AG20443 (cell line): ENCODE results near the gene MRPS21.
A peak's percentile ranks its signal among the peaks of the same experiment; 100 is the strongest.

ENCODE experiments used
- DNase-seq: peaks from one replicate; pipeline ENCODE4 v3.0.0; 2012; ENCODE audit warnings: low spot score, mixed read lengths

The MRPS21 gene

GRCh38 chr1:150293433-150294253 is at the start of gene MRPS21:
Gene MRPS21 (plus strand): TSS chr1:150293861. CDS start chr1:150294367, 506 bp downstream.
- peak; percentile 94 for DNase-seq

DNA sequence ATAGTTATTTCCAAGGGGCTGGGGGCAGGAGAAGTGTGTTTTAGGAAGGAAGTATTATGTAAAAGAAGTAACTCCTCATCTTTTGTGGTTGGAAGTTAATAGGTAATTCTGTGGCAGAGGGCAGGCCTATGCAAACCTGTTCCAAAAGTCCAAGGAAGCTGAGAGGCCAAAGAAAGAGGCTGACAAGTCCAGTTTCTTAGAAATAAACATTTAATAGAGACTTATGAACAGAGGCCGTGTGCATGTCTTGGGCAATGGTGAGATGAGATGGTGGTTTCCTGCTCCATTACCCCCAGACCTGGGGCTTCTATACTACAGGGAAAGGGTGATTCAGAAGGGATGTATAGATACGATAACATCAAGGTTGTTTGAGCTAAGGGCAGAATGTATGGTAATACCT is 43.7 kb upstream of the MRPS21 start:
- no peak for DNase-seq

GRCh38 chr1:150256198-150256553 is 37.5 kb upstream of the MRPS21 start:
- DNase-seq: no peak

- peak; percentile 39 for DNase-seq
Measured at GRCh38 chr1:150256554-150257341, 36.9 kb upstream of the MRPS21 start.

- DNase-seq: no peak
Measured at GRCh38 chr1:150257624-150258585, 35.8 kb upstream of the MRPS21 start, which contains the start of gene CA14. Gene CA14 (plus strand): TSS chr1:150257774. CDS start chr1:150258129, 355 bp downstream.

DNA sequence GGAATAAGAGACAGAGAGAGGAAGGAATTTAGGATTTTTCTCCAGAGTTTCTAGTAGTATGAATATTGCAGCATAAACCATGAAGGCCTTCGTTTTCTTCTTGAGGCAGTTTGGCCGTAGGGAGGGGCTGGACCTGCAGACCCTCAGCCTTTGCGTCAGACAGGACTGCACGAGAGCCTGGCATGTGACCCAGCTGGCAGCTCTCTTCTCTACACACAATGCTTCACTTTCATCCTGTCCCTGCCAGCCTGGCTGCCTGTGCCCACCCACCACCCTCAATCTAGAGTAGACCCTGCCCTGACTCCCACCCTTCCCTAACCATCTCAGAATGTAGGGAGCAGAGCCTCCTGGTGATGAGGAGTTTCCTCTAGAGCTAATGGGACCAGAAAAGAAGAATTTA is 34.4 kb upstream of the MRPS21 start:
- no peak for DNase-seq

DNA sequence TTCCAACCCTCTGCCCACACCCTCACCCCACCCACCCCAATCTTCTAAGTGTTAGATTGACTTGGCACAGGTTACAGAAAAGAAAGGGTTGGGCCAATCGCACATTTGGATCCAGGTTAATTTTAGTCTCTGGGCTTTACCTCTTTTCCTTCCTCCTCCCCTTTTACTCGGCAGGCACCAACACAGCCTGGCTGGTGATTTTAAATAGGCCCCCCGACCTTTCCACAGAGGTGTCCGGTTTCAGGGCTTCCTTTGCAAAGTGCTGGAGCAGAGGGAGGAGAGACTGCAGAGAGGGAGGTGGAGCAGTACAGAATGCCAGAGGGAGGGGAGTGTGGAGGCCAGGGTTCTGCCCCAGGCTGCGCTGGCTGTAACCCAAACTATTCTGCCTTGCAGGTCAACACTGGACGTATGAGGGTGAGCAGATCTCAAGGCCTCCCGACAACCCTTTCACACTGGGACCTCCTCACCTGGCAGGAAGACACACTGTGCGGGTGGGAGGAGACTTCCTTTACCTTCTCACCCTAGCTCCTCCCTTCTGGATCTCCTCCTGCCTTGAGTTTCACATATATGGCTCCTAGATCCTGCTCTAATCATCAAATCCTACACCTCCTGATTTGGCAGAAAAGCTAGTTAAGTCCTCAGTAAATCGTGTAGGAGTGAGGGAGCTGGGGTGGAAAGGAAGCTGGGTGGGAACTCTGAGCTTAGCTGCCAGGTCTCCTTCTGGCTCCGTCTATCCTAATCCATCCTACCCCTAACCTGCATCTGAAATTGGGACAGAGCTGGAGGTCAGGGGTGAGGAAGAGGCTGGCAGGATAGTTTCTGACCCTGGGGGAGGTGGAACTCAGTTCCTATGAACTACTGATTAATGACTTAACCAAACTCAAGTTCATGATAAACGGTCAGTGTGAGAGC is 33.6 kb upstream of the MRPS21 start:
- DNase-seq: no peak

- DNase-seq: no peak
Measured at GRCh38 chr1:150261367-150261766, 32.3 kb upstream of the MRPS21 start.

DNA sequence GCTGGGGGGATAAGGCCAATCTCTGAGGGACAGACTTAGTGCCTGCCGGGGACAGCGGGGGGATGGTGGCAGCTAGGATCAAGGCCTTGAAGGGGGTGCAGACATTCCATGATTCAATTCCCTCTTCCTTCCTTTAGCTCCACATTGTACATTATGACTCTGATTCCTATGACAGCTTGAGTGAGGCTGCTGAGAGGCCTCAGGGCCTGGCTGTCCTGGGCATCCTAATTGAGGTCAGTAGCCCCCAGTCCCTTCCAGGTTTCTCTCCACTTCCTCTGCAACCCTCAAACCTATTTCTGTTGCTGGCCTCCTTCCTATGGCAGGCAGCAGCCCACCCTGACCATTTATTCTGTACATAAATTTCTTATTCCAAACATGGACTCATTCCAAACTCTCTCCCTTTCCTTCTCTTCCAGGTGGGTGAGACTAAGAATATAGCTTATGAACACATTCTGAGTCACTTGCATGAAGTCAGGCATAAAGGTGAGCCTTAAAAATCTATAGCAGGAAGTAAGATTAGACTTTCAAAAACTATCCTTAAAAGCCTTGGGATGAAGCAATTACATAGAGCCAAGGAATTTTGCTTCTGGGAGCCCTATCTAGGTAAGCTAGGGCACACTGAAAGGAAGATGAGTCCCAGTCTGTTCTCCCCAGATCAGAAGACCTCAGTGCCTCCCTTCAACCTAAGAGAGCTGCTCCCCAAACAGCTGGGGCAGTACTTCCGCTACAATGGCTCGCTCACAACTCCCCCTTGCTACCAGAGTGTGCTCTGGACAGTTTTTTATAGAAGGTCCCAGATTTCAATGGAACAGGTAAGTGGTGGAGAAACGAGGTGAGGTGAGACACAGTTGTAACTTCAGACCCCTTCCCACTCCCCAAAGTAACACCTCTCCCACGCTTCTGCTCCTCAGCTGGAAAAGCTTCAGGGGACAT is 31.0 kb upstream of the MRPS21 start:
- no peak for DNase-seq

DNA sequence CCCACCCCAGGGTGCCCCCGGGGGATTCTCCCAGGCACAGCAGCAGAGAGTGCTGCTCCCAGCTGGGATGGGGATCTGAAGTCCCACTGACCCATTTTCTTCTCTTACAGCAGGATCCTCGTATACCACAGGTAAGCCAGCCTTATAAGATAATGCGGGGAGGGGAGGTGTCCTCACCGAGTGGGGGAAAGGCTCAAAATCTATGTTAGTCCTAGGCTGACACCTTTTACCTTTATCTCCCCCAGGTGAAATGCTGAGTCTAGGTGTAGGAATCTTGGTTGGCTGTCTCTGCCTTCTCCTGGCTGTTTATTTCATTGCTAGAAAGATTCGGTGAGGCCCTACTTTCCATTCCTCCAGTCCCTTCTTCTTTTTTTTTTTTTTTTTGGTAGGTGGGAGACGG is 30.1 kb upstream of the MRPS21 start:
- DNase-seq: no peak

DNA sequence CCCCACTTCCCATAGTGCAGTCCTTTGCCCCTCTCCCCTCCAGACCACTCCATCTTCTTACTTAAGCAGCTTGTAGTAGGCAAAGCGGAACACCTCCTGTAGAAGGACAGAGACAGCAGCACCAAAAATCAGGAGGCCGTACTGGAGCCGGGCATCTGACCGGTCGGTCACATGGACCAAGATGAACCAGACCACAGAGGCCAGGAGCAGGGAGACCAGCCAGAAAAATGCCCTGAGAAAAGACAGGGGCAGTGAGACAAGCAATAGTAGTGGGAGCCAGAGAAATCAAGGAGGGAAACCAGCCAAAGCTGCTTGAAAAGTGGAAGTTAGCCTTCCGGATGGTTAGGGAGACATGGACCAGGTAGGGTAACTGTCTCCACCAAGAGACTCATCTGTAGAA is 25.8 kb upstream of the MRPS21 start:
- DNase-seq: peak; percentile 19

- DNase-seq: peak; percentile 44
Measured at GRCh38 chr1:150268340-150268704, 25.3 kb upstream of the MRPS21 start.

GRCh38 chr1:150268705-150269403 is 24.8 kb upstream of the MRPS21 start, which contains the start of gene APH1A:
Gene APH1A (minus strand): TSS chr1:150269016. CDS start chr1:150268810, 206 bp downstream.
- peak; percentile 98 for DNase-seq

DNA sequence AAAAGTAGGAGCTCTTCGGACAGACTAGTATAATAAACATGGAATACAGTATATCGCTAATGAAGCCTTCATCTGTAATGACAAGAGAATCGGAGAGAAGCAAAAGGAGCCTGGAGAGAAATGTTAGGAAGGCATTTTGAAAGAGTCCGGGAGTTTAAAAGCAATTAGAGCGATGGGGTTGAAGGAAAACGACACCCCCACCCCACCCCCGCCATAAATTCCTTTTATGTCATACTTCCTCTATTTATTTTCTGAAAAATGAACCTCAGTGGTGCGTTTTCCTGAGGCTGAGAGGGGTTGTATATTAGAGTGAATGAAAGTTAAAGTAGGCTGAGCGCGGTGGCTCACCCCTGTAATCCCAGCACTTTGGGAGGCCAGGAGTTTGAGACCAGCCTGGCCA is 24.2 kb upstream of the MRPS21 start:
- no peak for DNase-seq

DNA sequence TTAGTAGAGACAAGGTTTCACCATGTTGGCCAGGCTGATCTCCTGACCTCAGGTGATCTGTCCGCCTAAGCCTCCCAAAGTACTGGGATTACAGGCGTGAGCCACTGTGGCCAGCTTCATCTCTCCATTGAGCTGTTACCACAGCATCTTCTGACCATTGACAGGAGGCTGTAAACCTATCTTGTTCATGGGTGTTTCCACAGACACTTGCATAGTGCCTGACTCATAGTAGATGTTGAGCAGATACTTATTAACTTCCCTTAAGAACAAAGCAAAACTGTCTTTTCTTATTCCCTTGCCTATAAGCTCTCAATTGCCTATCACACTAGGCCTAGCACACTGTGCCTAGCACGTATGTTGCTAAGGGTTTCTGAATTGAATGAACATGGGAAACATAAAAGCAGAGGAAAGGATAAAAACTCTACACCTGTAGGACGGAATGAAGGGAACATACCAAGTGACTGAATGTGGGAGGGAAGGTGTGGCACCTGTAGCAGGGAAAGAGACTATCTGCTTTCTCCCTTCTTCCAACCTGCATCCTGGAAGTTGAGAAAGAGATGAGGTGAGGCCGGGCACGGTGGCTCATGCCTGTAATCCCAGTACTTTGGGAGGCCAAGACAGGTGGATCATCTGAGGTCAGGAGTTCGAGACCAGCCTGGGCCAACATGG is 22.2 kb upstream of the MRPS21 start:
- no peak for DNase-seq

- no peak for DNase-seq
Measured at GRCh38 chr1:150273311-150273710, 20.4 kb upstream of the MRPS21 start.

DNA sequence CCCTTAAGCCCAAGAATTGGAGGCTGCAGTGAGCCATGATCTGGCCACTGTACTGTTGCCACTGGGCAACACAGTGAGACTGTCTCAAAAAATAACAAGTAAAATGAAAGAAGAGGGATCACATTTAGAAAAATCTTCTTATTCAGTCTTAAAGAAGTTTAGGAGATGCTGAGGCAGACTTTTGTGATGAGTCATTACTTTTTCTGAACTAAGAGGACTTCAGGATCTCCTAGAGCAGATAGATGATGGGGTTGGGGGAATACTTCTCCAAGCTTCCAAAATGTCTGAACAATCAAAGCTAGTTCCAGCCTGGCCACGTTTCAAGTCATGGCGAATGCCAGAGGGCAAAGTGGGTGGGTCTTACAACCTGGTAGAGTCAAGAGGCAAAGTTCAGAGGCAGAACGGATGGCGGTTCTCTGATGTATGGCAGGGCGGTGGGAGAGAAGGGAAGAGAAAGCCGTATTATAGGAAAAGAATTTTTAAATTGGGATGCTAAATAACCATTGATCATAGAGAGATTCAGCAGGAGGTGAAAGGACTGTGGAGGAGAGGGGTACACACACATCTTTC is 13.4 kb upstream of the MRPS21 start:
- no peak for DNase-seq

DNA sequence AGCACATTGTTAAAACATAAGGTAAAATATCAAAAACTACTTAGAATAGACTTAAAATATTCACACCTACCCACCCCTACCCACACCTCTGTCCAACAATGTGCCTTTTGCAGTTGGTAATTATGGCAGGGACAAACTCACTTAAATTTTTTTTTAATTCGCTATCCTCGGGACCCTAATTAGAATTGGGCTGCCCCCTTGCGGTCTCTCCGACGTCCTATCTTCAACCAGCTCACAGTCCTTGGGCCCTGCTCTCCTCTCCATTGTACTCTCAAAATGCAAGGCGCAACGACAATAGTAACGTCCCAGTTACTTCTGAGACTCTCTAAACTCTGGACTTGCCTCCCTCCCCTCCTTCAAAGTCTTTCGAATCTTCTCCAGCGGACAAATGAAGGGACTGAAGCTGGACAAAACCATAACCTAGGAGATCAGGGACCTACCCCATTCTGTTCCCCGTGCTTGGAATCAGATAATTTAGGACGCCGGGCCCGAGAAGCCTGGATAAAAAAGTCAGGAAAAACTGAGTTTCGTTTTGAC is 12.4 kb upstream of the MRPS21 start:
- DNase-seq: peak; percentile 56
